Smooth muscle cell (in vitro differentiated cells): ENCODE data around the gene TRIM41. TPM values are rescaled to one million over a fixed set of nuclear protein-coding genes. Genes with fewer than 3 reads are reported as not detected.

ENCODE experiments used
- DNase-seq: peaks from one replicate; lab custom pipeline; 2025; ENCODE audit not compliant: unreplicated experiment; lab: John Stamatoyannopoulos, UW
- H2AFZ ChIP-seq: fragments of 200-600 bp; sonication (generic); 2 replicates; pipeline ENCODE4 v1.6.0; 2016; ENCODE audit warnings: antibody characterized with exemption, low read depth, mild to moderate bottlenecking
- H3F3A ChIP-seq: fragments of 200-600 bp; sonication (generic); 2 replicates; pipeline ENCODE4 v1.6.0; 2017; ENCODE audit warnings: antibody characterized with exemption, low read depth
- H3K27ac ChIP-seq: fragments of 200-600 bp; sonication (generic); 2 replicates; pipeline ENCODE4 v1.5.1; 2016; ENCODE audit warnings: low read depth, mild to moderate bottlenecking
- H3K27me3 ChIP-seq: fragments of 200-600 bp; sonication (generic); 2 replicates; pipeline ENCODE4 v1.6.1; 2016; ENCODE audit warnings: low read depth, mild to moderate bottlenecking
- H3K36me3 ChIP-seq: fragments of 200-600 bp; sonication (generic); 2 replicates; pipeline ENCODE4 v1.5.1; 2016; ENCODE audit warnings: low read depth
- H3K4me1 ChIP-seq: fragments of 200-600 bp; sonication (generic); 2 replicates; pipeline ENCODE4 v1.5.1; 2016; ENCODE audit warnings: low read depth
- H3K4me2 ChIP-seq: fragments of 200-600 bp; sonication (generic); 2 replicates; pipeline ENCODE4 v1.6.0; 2016; ENCODE audit warnings: mild to moderate bottlenecking
- H3K4me3 ChIP-seq: fragments of 200-600 bp; sonication (generic); 2 replicates; pipeline ENCODE4 v1.5.1; 2016; ENCODE audit warnings: mild to moderate bottlenecking
- H3K79me2 ChIP-seq: fragments of 200-600 bp; sonication (generic); 2 replicates; pipeline ENCODE4 v1.6.0; 2016; ENCODE audit warnings: low read depth, mild to moderate bottlenecking
- H3K9ac ChIP-seq: fragments of 200-600 bp; sonication (generic); 2 replicates; pipeline ENCODE4 v1.6.0; 2016; ENCODE audit warnings: low read depth
- H3K9me3 ChIP-seq: fragments of 200-600 bp; sonication (generic); replicated peaks from 2 replicates; pipeline ENCODE4 v1.5.1; 2016; ENCODE audit warnings: low read depth
- H4K20me1 ChIP-seq: fragments of 200-600 bp; sonication (generic); 2 replicates; pipeline ENCODE4 v1.6.0; 2016; ENCODE audit warnings: low read depth
- CTCF ChIP-seq: fragments of 200-600 bp; sonication (generic); IDR thresholded peaks from 2 replicates; pipeline ENCODE4 v1.5.1; 2017; ENCODE audit warnings: borderline replicate concordance, mild to moderate bottlenecking, antibody characterized with exemption; ENCODE audit not compliant: insufficient read depth, poor library complexity, severe bottlenecking
- WGBS: methylation state at CpG from one replicate; pipeline ENCODE4 v1.1.7; 2016; ENCODE audit warnings: low lambda C conversion rate; 5-methylcytosine and 5-hydroxymethylcytosine counted together
- polyA plus RNA-seq: library from polyadenylated mRNA; unstranded; fragments of >200 nt; fragmentation: Nextera tagmentation; extraction: Ambion mirVana; gene quantifications from 2 replicates; pipeline ENCODE4 v1.2.1, GENCODE V29; 2016
- total RNA-seq: library from RNA; depleted of rRNA; stranded (reverse); fragments of >200 nt; gene quantifications from 2 replicates; pipeline ENCODE4 v1.2.3, GENCODE V29; 2014

Gene TRIM41
- total and polyA plus RNA-seq, 2 experiments from 2014 or later: 2.4 to 7.5 TPM

- Histone ChIP-seq H3K36me3 (no peaks in the 10 kb centered on the region), H3K27me3 (no peaks in the 10 kb centered on the region), H4K20me1 (peaks cover 100% of the 10 kb centered on the region), H3K4me3 (no peak overlapping the region), H3K4me1 (peaks cover 25% of the 10 kb centered on the region), H3F3A (peaks cover 31% of the 10 kb centered on the region), H3K27ac (peak overlapping the region; percentile 43), H3K79me2 (peaks cover 100% of the 10 kb centered on the region), H2AFZ (no peak overlapping the region), H3K9me3 (no peaks in the 10 kb centered on the region), H3K9ac (no peak overlapping the region), H3K4me2 (peak overlapping the region; percentile 6)
- no peak for TF ChIP-seq CTCF
- DNase-seq: no peak
- 80% methylated on average over 1 of the region's 1 CpG for WGBS
Observed at GRCh38 chr5:181255276-181255675, 32.2 kb downstream of the TRIM41 start.

GRCh38 chr5:181255836-181256578 lies 32.9 kb downstream of the TRIM41 start:
- H3F3A ChIP-seq: peaks cover 31% of the 10 kb centered on the region
- peak overlapping the region; percentile 43 for H3K27ac ChIP-seq
- H4K20me1 ChIP-seq: peaks cover 93% of the 10 kb centered on the region
- H3K4me2 ChIP-seq: no peak overlapping the region
- 89% methylated on average over 7 of the region's 7 CpGs for WGBS
- no peak overlapping the region for H3K4me3 ChIP-seq
- no peak for DNase-seq
- peaks cover 98% of the 10 kb centered on the region for H3K79me2 ChIP-seq
- TF ChIP-seq CTCF: no peak
- no peaks in the 10 kb centered on the region for H3K9me3 ChIP-seq
- peaks cover 29% of the 10 kb centered on the region for H3K4me1 ChIP-seq
- H3K9ac ChIP-seq: no peak overlapping the region
- H2AFZ ChIP-seq: no peak overlapping the region
- H3K36me3 ChIP-seq: no peaks in the 10 kb centered on the region
- H3K27me3 ChIP-seq: no peaks in the 10 kb centered on the region

- no peak overlapping the region for H2AFZ ChIP-seq
- H3K4me2 ChIP-seq: peak overlapping the region; percentile 97
- peak overlapping the region; percentile 23 for H3K27ac ChIP-seq
- H3K4me3 ChIP-seq: peak overlapping the region; percentile 69
- peaks cover 31% of the 10 kb centered on the region for H3F3A ChIP-seq
- WGBS: 81% methylated on average over 3 of the region's 3 CpGs
- no peaks in the 10 kb centered on the region for H3K27me3 ChIP-seq
- TF ChIP-seq CTCF: no peak
- H3K9ac ChIP-seq: no peak overlapping the region
- peaks cover 29% of the 10 kb centered on the region for H3K4me1 ChIP-seq
- no peak for DNase-seq
- H3K9me3 ChIP-seq: no peaks in the 10 kb centered on the region
- H4K20me1 ChIP-seq: peaks cover 67% of the 10 kb centered on the region
- no peaks in the 10 kb centered on the region for H3K36me3 ChIP-seq
- peaks cover 84% of the 10 kb centered on the region for H3K79me2 ChIP-seq
Observed at GRCh38 chr5:181258576-181258975, 35.5 kb downstream of the TRIM41 start.

- DNase-seq: no peak
- Histone ChIP-seq H4K20me1 (peaks cover 60% of the 10 kb centered on the region), H3K4me3 (peak overlapping the region; percentile 69), H3K4me1 (peaks cover 29% of the 10 kb centered on the region), H3K9me3 (no peaks in the 10 kb centered on the region), H3K36me3 (no peaks in the 10 kb centered on the region), H3K9ac (peak overlapping the region; percentile 95), H3K4me2 (peak overlapping the region; percentile 97), H3K27ac (no peak overlapping the region), H2AFZ (no peak overlapping the region), H3F3A (peaks cover 29% of the 10 kb centered on the region), H3K79me2 (peaks cover 77% of the 10 kb centered on the region), H3K27me3 (no peaks in the 10 kb centered on the region)
- no peak for TF ChIP-seq CTCF
- 69% methylated on average over 2 of the region's 2 CpGs for WGBS
Observed at GRCh38 chr5:181259283-181259682, 36.2 kb downstream of the TRIM41 start.
